ENCODE data around the gene UVSSA. TPM values are rescaled to one million over a fixed set of nuclear protein-coding genes. Genes with fewer than 3 reads are reported as not detected.

The UVSSA gene
- total RNA-seq, 3 donors from 2014 or later (not counting 1 experiment from before 2014, with no cell fraction given), result 48.0 to 59.4 (median 56.4) TPM

- 60% methylated on average over 16 of the region's 16 CpGs for WGBS (ENCODE audit: insufficient coverage)
- Histone ChIP-seq H3K4me3 (ENCODE audit: low read length) (no peak overlapping the region), H3K27ac (ENCODE audit: low read length) (no peak overlapping the region), H3K9me3 (ENCODE audit: control insufficient read depth, insufficient read depth, low read length) (no peaks in the 10 kb centered on the region), H3K4me1 (ENCODE audit: control insufficient read depth, insufficient read depth, low read length) (no peaks in the 10 kb centered on the region), H3K27me3 (ENCODE audit: control insufficient read depth, insufficient read depth, low read length) (peaks cover 22% of the 10 kb centered on the region), H3K36me3 (ENCODE audit: control insufficient read depth, insufficient read depth, low read length) (no peaks in the 10 kb centered on the region)
- DNase-seq, result no peak
- Mint-ChIP-seq H3K9me3 (no peaks in the 10 kb centered on the region), H3K27ac (no peak overlapping the region), H3K36me3 (no peaks in the 10 kb centered on the region), H3K4me1 (peaks cover 0 to 4% of the 10 kb centered on the region in 2 donors), H3K4me3 (no peak overlapping the region), H3K27me3 (ENCODE audit: low read depth in 2 of 2) (peaks cover 15 to 45% of the 10 kb centered on the region in 2 donors)
- intact Hi-C loops (cut with micrococcal nuclease), result no loop called here
- ATAC-seq, result no peak
- no peak for TF ChIP-seq CTCF (IDR thresholded peaks at IDR 0.05)
Observed at GRCh38 chr4:1413204-1413663, 66.2 kb downstream of the UVSSA start.

GRCh38 chr4:1413687-1414479 is 66.9 kb downstream of the UVSSA start:
- Mint-ChIP-seq H3K4me1 (no peaks in the 10 kb centered on the region), H3K9me3 (no peaks in the 10 kb centered on the region), H3K27me3 (ENCODE audit: low read depth in 2 of 2) (peaks cover 9 to 38% of the 10 kb centered on the region in 2 donors), H3K27ac (no peak overlapping the region), H3K4me3 (no peak overlapping the region), H3K36me3 (no peaks in the 10 kb centered on the region)
- ATAC-seq (no peak), DNase-seq (no peak)
- Histone ChIP-seq H3K4me3 (ENCODE audit: low read length) (no peak overlapping the region), H3K27me3 (ENCODE audit: control insufficient read depth, insufficient read depth, low read length) (peaks cover 16% of the 10 kb centered on the region), H3K4me1 (ENCODE audit: control insufficient read depth, insufficient read depth, low read length) (no peaks in the 10 kb centered on the region), H3K36me3 (ENCODE audit: control insufficient read depth, insufficient read depth, low read length) (no peaks in the 10 kb centered on the region), H3K27ac (ENCODE audit: low read length) (no peak overlapping the region), H3K9me3 (ENCODE audit: control insufficient read depth, insufficient read depth, low read length) (no peaks in the 10 kb centered on the region)
- intact Hi-C loops (cut with micrococcal nuclease), result no loop called here
- no peak for TF ChIP-seq CTCF (IDR thresholded peaks at IDR 0.05)
- 23% methylated on average over 59 of the region's 77 CpGs for whole genome bisulfite sequencing (ENCODE audit: insufficient coverage)

GRCh38 chr4:1414831-1415680 is 68.0 kb downstream of the UVSSA start:
- WGBS (ENCODE audit: insufficient coverage), result 47% methylated on average over 68 of the region's 75 CpGs
- Histone ChIP-seq H3K4me1 (ENCODE audit: control insufficient read depth, insufficient read depth, low read length) (no peaks in the 10 kb centered on the region), H3K4me3 (ENCODE audit: low read length) (no peak overlapping the region), H3K27me3 (ENCODE audit: control insufficient read depth, insufficient read depth, low read length) (peaks cover 9% of the 10 kb centered on the region), H3K36me3 (ENCODE audit: control insufficient read depth, insufficient read depth, low read length) (no peaks in the 10 kb centered on the region), H3K9me3 (ENCODE audit: control insufficient read depth, insufficient read depth, low read length) (no peaks in the 10 kb centered on the region), H3K27ac (ENCODE audit: low read length) (no peak overlapping the region)
- Mint-ChIP-seq H3K27me3 (ENCODE audit: low read depth in 2 of 2) (peaks cover 7 to 34% of the 10 kb centered on the region in 2 donors), H3K36me3 (no peaks in the 10 kb centered on the region), H3K9me3 (no peaks in the 10 kb centered on the region), H3K4me3 (no peak overlapping the region), H3K4me1 (no peaks in the 10 kb centered on the region), H3K27ac (no peak overlapping the region)
- intact Hi-C loops (cut with micrococcal nuclease), result no loop called here
- ATAC-seq (no peak), DNase-seq (no peak)
- TF ChIP-seq CTCF (IDR thresholded peaks at IDR 0.05), result no peak
